OCI-LY7 (cell line): ENCODE results near the gene UMAD1.

Experiments
- EZH2phosphoT487 ChIP-seq: fragments of 200-600 bp; sonication (generic); IDR thresholded peaks from 2 replicates; pipeline ENCODE4 v1.6.1; 2018; ENCODE audit warnings: low read depth, borderline replicate concordance, mild to moderate bottlenecking, mixed run types, antibody characterized with exemption, low read length, moderate library complexity, mixed read lengths
- TF ChIP-seq, protein P1 (sequence below): fragments of 200-600 bp; sonication (generic); conservative IDR thresholded peaks from 2 replicates; pipeline ENCODE4 v1.5.1; 2014; ENCODE audit warnings: mild to moderate bottlenecking, antibody characterized with exemption, low read length, moderate library complexity, mixed read lengths

GRCh38 chr7:7702826-7703225 is 62.3 kb downstream of the UMAD1 start:
- TF ChIP-seq, protein P1, sequence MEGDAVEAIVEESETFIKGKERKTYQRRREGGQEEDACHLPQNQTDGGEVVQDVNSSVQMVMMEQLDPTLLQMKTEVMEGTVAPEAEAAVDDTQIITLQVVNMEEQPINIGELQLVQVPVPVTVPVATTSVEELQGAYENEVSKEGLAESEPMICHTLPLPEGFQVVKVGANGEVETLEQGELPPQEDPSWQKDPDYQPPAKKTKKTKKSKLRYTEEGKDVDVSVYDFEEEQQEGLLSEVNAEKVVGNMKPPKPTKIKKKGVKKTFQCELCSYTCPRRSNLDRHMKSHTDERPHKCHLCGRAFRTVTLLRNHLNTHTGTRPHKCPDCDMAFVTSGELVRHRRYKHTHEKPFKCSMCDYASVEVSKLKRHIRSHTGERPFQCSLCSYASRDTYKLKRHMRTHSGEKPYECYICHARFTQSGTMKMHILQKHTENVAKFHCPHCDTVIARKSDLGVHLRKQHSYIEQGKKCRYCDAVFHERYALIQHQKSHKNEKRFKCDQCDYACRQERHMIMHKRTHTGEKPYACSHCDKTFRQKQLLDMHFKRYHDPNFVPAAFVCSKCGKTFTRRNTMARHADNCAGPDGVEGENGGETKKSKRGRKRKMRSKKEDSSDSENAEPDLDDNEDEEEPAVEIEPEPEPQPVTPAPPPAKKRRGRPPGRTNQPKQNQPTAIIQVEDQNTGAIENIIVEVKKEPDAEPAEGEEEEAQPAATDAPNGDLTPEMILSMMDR, result no peak
- no peak for TF ChIP-seq EZH2phosphoT487
